Measurements from ENCODE around the gene NOVA1. TPM values are rescaled to one million over a fixed set of nuclear protein-coding genes. Genes with fewer than 3 reads are reported as not detected.

NOVA1 gene
- total and polyA plus RNA-seq, 2 of the 13 experiments (the other 11 are each of a cell fraction or from before 2014, with no cell fraction given) = 0.13 TPM

- no peak for TF ChIP-seq NFYB (CRISPR knock-in tag; IDR thresholded peaks at IDR 0.05)
- TF ChIP-seq GZF1 (CRISPR knock-in tag; IDR thresholded peaks at IDR 0.05) = no peak
These were observed 98.3 kb downstream of the NOVA1 start (continued) for GRCh38 chr14:26499546-26499945.

GRCh38 chr14:26486922-26487321 lies 110.9 kb downstream of the NOVA1 start:
- in situ Hi-C loops (cut with HindIII; ENCODE audit: extremely low pct_ligation_motif_present, low pct_unique_long_range_greater_than_20kb) (no loop called here), intact Hi-C loops (cut with micrococcal nuclease; ENCODE audit: unreplicated experiment) (no loop called here)
- Histone ChIP-seq H3K4me1 (ENCODE audit: insufficient read depth, low read length) (no peaks in the 10 kb centered on the region), H3K36me3 (replicated peaks in 1 of 2; ENCODE audit: control insufficient read depth in 1 of 2, insufficient read depth in 2 of 2, low read length in 2 of 2) (no peaks in the 10 kb centered on the region), H3K9me3 (ENCODE audit: low read length) (peaks cover 68% of the 10 kb centered on the region), H3K4me3 (replicated peaks in 1 of 3; ENCODE audit: insufficient read depth in 1 of 3, low read depth in 2 of 3, low read length in 3 of 3) (no peak overlapping the region), H4K20me1 (ENCODE audit: insufficient read depth, low read length) (no peaks in the 10 kb centered on the region), H3K4me2 (ENCODE audit: low read depth, low read length) (no peak overlapping the region), H3K27me3 (ENCODE audit: control insufficient read depth in 1 of 2, insufficient read depth in 2 of 2, low read length in 2 of 2) (no peaks in the 10 kb centered on the region), H3K27ac (ENCODE audit: extremely low read length, insufficient read depth, low read length) (no peak overlapping the region), H3K79me2 (ENCODE audit: insufficient read depth, low read length) (no peaks in the 10 kb centered on the region), H2AFZ (ENCODE audit: low read length) (no peak overlapping the region), H3K9ac (ENCODE audit: insufficient read depth, low read depth, low read length) (no peak overlapping the region)
- ChIA-PET POLR2A (no interaction called here), CTCF (ENCODE audit: low intra/inter-chr PET ratio, low total read pairs) (no interaction called here)
- TF ChIP-seq MAFK (conservative IDR thresholded peaks at IDR 0.05 in 1 of 2, IDR thresholded peaks at IDR 0.05 in 1 of 2; ENCODE audit: low read length in 2 of 2) (peak; percentile 11 to 70; a peak in 2 of 4 replicates), TOPORS (CRISPR knock-in tag; IDR thresholded peaks at IDR 0.05) (no peak), MAFF (IDR thresholded peaks at IDR 0.05; ENCODE audit: low read depth, low read length) (peak; percentile 33; the same call in 1 of the 2 replicates), TAF1 (CRISPR knock-in tag; IDR thresholded peaks at IDR 0.05) (no peak)
- WGBS (ENCODE audit: low lambda C conversion rate) = 55% methylated on average over 3 of the region's 3 CpGs
- no peak for FAIRE-seq
- no peak for ATAC-seq
- no TSS peak for BruUV-seq (replicated peaks)
- DNase-seq (ENCODE audit: low spot score) = no peak

GRCh38 chr14:26484562-26484961 lies 113.3 kb downstream of the NOVA1 start:
- in situ Hi-C loops (cut with HindIII; ENCODE audit: extremely low pct_ligation_motif_present, low pct_unique_long_range_greater_than_20kb) = no loop called here
- Histone ChIP-seq H3K9me3 (ENCODE audit: low read length) (peaks cover 65% of the 10 kb centered on the region), H3K79me2 (ENCODE audit: insufficient read depth, low read length) (no peaks in the 10 kb centered on the region), H3K27ac (ENCODE audit: extremely low read length, insufficient read depth, low read length) (no peak overlapping the region), H2AFZ (ENCODE audit: low read length) (no peak overlapping the region), H4K20me1 (ENCODE audit: insufficient read depth, low read length) (no peaks in the 10 kb centered on the region), H3K27me3 (ENCODE audit: control insufficient read depth in 1 of 2, insufficient read depth in 2 of 2, low read length in 2 of 2) (no peaks in the 10 kb centered on the region), H3K4me2 (ENCODE audit: low read depth, low read length) (no peak overlapping the region), H3K9ac (ENCODE audit: insufficient read depth, low read depth, low read length) (no peak overlapping the region), H3K4me1 (ENCODE audit: insufficient read depth, low read length) (no peaks in the 10 kb centered on the region), H3K4me3 (replicated peaks in 1 of 3; ENCODE audit: insufficient read depth in 1 of 3, low read depth in 2 of 3, low read length in 3 of 3) (no peak overlapping the region), H3K36me3 (replicated peaks in 1 of 2; ENCODE audit: control insufficient read depth in 1 of 2, insufficient read depth in 2 of 2, low read length in 2 of 2) (no peaks in the 10 kb centered on the region)
- intact Hi-C loops (cut with micrococcal nuclease; ENCODE audit: unreplicated experiment) = no loop called here
- DNase-seq (ENCODE audit: low spot score) (no peak), ATAC-seq (no peak), FAIRE-seq (no peak)
- POLR2A ChIA-PET = no interaction called here
- 2% methylated on average over 2 of the region's 2 CpGs for WGBS (ENCODE audit: low lambda C conversion rate)
- BruUV-seq (replicated peaks) = no TSS peak
- CTCF ChIA-PET (ENCODE audit: low intra/inter-chr PET ratio, low total read pairs) = no interaction called here
- TF ChIP-seq MLXIP (CRISPR knock-in tag; IDR thresholded peaks at IDR 0.05; ENCODE audit: borderline replicate concordance) = no peak
- TF ChIP-seq MAFK (conservative IDR thresholded peaks at IDR 0.05 in 1 of 2, IDR thresholded peaks at IDR 0.05 in 1 of 2; ENCODE audit: low read length in 2 of 2) = peak; percentile 40 to 76
- no peak for TF ChIP-seq DZIP1 (CRISPR knock-in tag; IDR thresholded peaks at IDR 0.05)
- peak; percentile 58 for TF ChIP-seq MAFF (IDR thresholded peaks at IDR 0.05; ENCODE audit: low read depth, low read length)
